A549 (cell line): Measurements from ENCODE around the gene EIF1AX. TPM values are rescaled to one million over a fixed set of nuclear protein-coding genes. Genes with fewer than 3 reads are reported as not detected.

Experiments
- ATOH8 ChIP-seq: fragments of 250-450 bp; sonication (Bioruptor Pico); IDR thresholded peaks from 2 replicates; pipeline ENCODE4 v1.5.0; 2020; ENCODE audit warnings: low read depth, mild to moderate bottlenecking, moderate library complexity
- ZC3H11A ChIP-seq: fragments of 450-650 bp; IDR thresholded peaks from 2 replicates; pipeline ENCODE4 v1.6.1; 2014; ENCODE audit warnings: antibody characterized with exemption, mild to moderate bottlenecking
- polyA plus RNA-seq, 4 experiments: library from polyadenylated mRNA; depleted of rRNA in 3 of 4; stranded (reverse); fragments of >200 nt; fragmentation: RNase III in 1 of 4; extraction: RNeasy Plus Mini Kit Qiagen cat#74134 plus additional on column Dnase treatment in 1 of 4; gene quantifications; 2 replicates in 3 of 4; 3 replicates in 1 of 4; pipeline ENCODE4 v1.2.3, GENCODE V29; 2011 to 2017
- small RNA-seq, 6 experiments: library from RNA; depleted of rRNA; stranded (forward); fragments of <200 nt; gene quantifications; one replicate each; pipeline ENCODE3, GENCODE V24; 2012

EIF1AX gene
- polyA plus RNA-seq, 2 of the 4 experiments (the other 2 are of a cell fraction) = 128 to 203 TPM

GRCh38 chrX:20080277-20080676 is 61.4 kb downstream of the EIF1AX start (continued):
- TF ChIP-seq ATOH8 (CRISPR knock-in tag) (no peak), ZC3H11A (no peak)

Small RNAs within 50 kb of the gene (small RNA-seq; reads per million reads assigned to genes)
- 1.4 to 15.9 (median 7.6) reads per million in 6 experiments for gene RF00493
- 0 reads per million in 6 experiments for gene RF00494

Other genes with a start within 250 kb of the EIF1AX start
- 4.1 TPM in 2 replicates for gene BCLAF3, start 150.8 kb downstream of the EIF1AX start, polyA plus RNA-seq (2011; rRNA removed)
- gene BCLAF3, start 150.8 kb downstream of the EIF1AX start, polyA plus RNA-seq (2017; fragmentation: RNase III; extraction: RNeasy Plus Mini Kit Qiagen cat#74134 plus additional on column Dnase treatment) = 3.7 to 4.8 TPM (median 4.0 TPM) in 3 replicates
- gene MAP7D2, start 24.9 kb downstream of the EIF1AX start, polyA plus RNA-seq (2011; rRNA removed) = 10.1 and 11.6 TPM in 2 replicates
- 9.4 to 10.1 TPM (median 10.1 TPM) in 3 replicates for gene MAP7D2, start 24.9 kb downstream of the EIF1AX start, polyA plus RNA-seq (2017; fragmentation: RNase III; extraction: RNeasy Plus Mini Kit Qiagen cat#74134 plus additional on column Dnase treatment)
- gene RPS6KA3, start 125.1 kb upstream of the EIF1AX start, polyA plus RNA-seq (2011; rRNA removed) = 109 and 117 TPM in 2 replicates
- gene RPS6KA3, start 125.1 kb upstream of the EIF1AX start, polyA plus RNA-seq (2017; fragmentation: RNase III; extraction: RNeasy Plus Mini Kit Qiagen cat#74134 plus additional on column Dnase treatment) = 39.5 to 41.1 TPM (median 40.5 TPM) in 3 replicates